ENCODE results near the gene TMC4. TPM values are rescaled to one million over a fixed set of nuclear protein-coding genes. Genes with fewer than 3 reads are reported as not detected.
A peak's percentile ranks its signal among the peaks of the same experiment; 100 is the strongest.
"Not testable (repeated sequence)": the region's sequence is repeated elsewhere in the genome, so short reads cannot be mapped to it uniquely, and the experiment has no call there.

The TMC4 gene, protein sequence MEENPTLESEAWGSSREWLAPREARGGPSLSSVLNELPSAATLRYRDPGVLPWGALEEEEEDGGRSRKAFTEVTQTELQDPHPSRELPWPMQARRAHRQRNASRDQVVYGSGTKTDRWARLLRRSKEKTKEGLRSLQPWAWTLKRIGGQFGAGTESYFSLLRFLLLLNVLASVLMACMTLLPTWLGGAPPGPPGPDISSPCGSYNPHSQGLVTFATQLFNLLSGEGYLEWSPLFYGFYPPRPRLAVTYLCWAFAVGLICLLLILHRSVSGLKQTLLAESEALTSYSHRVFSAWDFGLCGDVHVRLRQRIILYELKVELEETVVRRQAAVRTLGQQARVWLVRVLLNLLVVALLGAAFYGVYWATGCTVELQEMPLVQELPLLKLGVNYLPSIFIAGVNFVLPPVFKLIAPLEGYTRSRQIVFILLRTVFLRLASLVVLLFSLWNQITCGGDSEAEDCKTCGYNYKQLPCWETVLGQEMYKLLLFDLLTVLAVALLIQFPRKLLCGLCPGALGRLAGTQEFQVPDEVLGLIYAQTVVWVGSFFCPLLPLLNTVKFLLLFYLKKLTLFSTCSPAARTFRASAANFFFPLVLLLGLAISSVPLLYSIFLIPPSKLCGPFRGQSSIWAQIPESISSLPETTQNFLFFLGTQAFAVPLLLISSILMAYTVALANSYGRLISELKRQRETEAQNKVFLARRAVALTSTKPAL
- 10 to 100 TPM in 1 of 3 donors, 1 to 10 TPM in 2; 3.1 to 44.8 (median 6.4) TPM for polyA plus RNA-seq

DNA sequence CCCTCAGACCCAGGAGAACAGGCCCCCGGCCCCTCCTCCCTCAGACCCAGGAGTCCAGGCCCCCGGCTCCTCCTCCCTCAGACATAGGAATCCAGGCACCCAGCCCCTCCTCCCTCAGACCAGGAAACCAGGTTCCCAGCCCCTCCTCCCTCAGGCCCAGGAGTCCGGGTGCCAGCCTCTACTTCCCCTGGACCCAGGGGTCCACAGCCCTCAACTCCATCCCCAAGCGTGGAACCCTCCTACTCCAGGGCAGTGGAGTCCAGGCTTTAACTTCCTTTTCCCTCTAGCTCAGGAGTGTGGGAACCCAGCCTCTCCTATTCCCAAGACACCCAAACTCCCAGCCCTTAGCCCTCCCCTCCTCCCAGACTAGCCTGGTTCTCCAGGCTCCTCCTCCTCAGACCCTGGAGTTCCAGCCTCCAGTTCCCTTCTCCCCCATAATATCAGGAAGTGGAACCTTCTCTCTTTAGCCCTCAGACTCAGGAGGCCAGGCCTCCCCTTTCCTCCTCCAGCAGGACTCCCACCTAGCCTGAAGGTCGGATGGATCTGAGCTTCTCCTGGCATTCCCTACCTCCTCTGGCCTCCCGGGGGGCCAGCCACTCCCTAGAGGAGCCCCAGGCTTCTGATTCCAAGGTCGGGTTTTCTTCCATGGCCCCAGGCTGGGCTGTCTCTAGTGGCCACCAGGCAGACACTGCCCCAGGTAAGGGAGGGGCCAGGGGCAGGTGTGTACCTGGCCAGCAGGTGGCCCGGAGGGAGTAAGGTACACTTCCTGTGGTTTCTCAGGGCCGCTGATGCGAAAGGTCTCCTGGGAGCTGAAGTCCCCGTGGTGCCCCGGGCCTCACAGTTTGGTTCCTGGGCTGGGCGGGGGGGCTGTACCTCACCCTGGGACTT lies at the start of gene TMC4:
TMC4 (minus strand) TSS at position 690 of the 888 bp plus-strand sequence; CDS start at position 647, 43 bp downstream.
- H3K27ac ChIP-seq (ENCODE audit: low read depth, low read length), result no peak within 1 kb of the TSS
- 6 to 15% (median 12%) methylated on average over 13 of the region's 13 CpGs for WGBS, 3 donors

DNA sequence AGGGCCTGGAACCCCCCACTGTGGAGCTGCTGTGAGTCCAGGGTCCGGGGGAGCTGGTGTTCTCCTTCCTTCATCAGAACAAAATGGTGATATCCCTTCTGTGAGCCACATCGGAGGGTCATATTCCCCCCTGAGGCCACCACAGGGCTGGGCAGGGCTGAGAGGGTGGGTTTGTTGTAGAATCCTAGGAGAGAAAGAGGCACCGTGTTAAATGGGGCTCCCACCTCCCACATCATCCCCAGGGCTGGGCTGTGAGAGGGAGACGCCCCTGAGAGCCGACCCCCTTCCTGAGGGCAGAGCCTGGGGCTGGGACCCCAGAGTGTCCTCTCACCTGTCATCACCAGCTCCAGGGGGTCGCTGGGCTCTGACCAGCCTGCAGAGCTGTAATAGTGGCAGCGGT lies 49.0 kb upstream of the TMC4 start:
- H3K27ac ChIP-seq (ENCODE audit: low read depth, low read length), result not testable (repeated sequence)
- WGBS, 3 donors, result 78 to 85% (median 79%) methylated on average over 6 to 7 of the region's 7 CpGs

DNA sequence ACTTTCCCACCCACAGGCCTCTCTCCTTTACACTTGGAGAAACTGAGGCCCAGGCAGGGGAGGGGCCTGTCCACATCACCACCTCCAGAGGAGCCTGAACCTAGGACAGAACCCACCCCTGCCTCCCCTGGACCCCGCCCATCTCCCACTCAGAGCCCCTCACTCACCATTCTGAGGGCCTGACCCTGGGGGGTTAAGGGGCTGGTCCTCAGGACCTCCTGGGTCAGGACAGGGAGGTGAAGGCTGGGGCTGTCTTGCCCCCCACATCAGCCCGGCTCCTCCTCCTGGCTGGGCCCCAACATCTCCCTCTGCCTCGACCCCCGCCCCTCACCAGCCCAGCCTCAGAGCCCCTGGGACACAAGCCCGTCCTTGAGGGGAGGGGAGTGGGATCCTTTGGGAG lies 46.7 kb upstream of the TMC4 start:
- WGBS, 3 donors, result 60 to 80% (median 72%) methylated on average over 1 to 5 of the region's 5 CpGs
- H3K27ac ChIP-seq (ENCODE audit: low read depth, low read length), result not testable (repeated sequence)

DNA sequence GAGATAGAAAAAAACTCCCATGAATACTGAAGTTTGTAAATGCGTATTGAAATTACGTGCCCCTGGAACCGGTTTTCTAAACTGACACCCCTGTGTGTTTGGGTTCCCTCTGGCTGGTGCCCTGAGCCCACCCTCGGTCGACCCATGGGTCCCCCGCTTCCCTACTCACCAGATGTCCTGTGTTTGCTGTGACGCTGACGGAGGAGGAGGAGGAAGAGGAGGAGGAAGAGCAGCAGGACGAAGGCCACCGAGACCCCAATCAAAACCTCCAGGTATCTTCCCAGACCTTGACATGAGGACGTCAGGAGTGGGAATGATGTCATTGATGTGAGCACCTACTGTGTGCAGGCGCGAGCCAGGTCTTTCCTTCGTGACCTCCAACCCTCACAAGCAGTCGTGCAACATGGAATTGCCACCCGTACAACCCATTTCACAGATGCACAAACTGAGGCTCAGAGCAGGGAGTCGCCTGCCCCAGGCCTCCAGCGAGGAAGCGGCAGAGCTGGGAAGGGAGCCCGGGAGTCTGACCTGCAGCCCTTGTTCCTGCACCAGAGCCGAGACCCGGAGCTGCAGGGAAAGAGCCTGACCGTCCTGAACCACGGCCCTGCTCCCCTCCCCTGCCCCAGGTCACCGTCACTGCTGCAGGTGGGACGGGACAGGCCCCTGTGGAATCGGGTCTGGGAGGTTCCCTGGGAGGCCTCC lies 46.2 kb upstream of the TMC4 start:
- WGBS, 3 donors, result 85 to 92% (median 91%) methylated on average over 26 to 27 of the region's 27 CpGs

DNA sequence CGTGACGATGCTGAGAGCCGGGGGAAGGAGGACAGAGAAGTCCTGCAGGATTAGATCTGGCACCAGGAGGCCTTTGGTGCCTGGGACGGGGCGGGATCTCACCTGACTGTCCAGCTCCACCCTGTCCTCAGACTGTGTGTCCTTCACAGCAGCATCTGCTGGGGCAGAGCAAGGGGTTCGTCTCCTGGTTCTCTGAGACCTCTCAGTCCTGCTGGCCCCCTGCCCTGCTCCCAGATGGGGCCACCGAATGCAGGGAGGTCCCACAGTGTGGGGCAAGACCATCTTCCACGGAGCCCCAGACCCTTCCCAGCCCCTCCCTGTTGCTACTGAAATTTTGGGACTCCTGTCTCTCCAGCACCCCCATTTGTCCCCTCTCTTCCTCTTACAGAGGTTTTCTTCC lies 45.3 kb upstream of the TMC4 start:
- no peak overlapping the region for H3K27ac ChIP-seq (ENCODE audit: low read depth, low read length)
- 71 to 82% (median 75%) methylated on average over 5 to 8 of the region's 8 CpGs for WGBS, 3 donors

More for the DNA sequence above, 46.2 kb upstream of the TMC4 start:
- H3K27ac ChIP-seq (ENCODE audit: low read depth, low read length), result no peak overlapping the region

DNA sequence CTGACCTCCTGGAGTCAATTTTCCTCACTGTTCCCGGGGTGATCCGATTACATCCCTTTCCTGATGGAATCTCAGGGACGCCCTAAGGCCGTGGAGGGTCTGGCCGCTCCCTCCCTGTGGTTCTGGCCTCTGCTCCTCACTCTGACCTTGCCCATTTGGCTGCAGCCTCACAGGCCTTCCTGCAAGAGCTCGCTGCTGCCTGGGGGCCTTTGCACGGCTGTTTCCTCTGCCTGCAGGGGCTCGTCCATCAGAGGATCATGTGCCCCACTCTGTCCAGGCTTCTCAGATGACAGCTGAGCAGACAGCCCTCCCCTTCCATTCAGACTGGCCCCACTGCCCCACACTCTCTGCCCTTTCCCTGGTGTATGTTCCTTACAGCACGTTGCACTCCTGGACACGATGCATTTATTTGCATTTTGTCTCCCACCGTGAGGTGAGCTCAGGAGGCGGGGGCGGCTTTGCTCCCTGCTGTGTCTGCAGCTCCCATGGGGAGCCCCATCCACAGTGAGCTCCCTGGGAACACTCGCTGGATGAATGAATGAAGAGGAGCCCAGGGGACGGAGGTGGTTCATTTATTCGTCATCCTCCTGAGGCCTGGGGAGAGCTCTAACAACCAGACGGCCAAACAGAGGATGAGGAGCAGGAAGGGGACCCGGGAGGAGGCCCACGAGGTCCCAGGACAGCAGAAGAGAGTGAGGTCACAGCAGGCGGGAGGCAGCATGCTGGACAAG lies 44.7 kb upstream of the TMC4 start:
- H3K27ac ChIP-seq (ENCODE audit: low read depth, low read length), result not testable (repeated sequence)
- WGBS, 3 donors, result 53 to 72% (median 60%) methylated on average over 12 to 16 of the region's 20 CpGs

DNA sequence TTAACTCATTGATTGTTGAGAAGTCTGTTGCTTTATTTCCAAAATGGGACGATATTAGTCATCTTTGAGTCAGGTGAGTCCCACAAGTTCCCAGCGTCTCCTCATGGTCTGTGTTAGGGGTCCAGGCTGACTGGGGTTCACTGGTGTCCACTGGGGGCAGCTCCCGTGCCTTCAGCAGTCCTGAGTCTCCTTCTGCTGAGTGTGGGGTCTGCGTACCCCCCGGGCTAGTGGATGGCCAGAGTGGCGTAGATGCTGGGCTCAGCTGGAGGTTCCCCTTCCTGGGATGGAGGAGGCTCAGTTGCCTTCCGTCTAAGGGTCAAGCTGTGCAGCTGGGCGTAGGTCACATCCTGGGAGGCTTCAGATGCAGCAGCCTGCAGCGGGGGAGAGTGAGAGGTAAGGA lies 43.9 kb upstream of the TMC4 start:
- 80 to 87% (median 87%) methylated on average over 9 of the region's 9 CpGs for WGBS, 3 donors
- H3K27ac ChIP-seq (ENCODE audit: low read depth, low read length), result no peak overlapping the region

DNA sequence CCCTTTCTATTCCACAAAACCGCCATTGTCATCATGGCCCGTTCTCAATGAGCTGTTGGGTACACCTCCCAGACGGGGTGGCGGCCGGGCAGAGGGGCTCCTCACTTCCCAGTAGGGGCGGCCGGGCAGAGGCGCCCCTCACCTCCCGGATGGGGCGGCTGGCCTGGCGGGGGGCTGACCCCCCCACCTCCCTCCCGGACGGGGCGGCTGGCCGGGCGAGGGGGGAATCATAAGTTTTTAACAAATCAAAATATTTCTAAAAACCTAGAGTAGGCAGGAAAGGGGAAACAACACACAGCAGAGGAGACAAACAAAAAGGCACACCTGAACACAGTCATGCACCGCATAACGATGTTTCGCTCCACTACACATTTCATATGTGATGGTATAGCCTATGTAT lies 41.8 kb upstream of the TMC4 start:
- WGBS, 3 donors, result 94 to 98% (median 94%) methylated on average over 12 to 14 of the region's 19 CpGs
- not testable (repeated sequence) for H3K27ac ChIP-seq (ENCODE audit: low read depth, low read length)

DNA sequence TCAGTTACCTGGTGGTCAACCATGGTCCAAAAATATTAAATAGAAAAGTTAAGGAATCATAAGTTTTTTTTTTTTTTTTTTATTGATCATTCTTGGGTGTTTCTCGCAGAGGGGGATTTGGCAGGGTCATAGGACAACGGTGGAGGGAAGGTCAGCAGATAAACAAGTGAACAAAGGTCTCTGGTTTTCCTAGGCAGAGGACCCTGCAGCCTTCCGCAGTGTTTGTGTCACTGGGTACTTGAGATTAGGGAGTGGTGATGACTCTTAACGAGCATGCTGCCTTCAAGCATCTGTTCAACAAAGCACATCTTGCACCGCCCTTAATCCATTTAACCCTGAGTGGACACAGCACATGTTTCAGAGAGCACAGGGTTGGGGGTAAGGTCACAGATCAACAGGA lies 41.3 kb upstream of the TMC4 start:
- 53 to 64% (median 60%) methylated on average over 2 to 4 of the region's 5 CpGs for WGBS, 3 donors
- H3K27ac ChIP-seq (ENCODE audit: low read depth, low read length), result not testable (repeated sequence)

DNA sequence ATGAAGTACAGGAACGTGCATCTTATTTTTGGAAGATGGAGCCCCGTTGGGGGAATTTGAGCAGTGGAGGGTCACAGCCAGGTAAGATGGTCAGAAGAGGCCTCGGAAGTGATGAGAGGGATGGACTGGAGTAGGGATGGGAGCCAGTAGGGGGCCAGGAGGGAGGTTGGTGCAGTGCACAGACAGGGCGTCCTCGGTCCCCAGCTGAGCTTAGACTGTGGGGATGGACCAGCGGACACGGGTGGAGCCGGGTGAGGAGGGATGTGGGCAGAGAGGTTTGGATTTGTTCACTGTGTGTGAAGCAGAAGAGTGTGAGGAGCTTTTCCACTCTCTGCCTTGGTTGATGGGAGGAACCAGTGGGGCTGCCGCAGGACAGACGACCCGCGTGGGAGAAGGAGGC lies 38.3 kb upstream of the TMC4 start:
- no peak overlapping the region for H3K27ac ChIP-seq (ENCODE audit: low read depth, low read length)
- WGBS, 3 donors, result 84 to 89% (median 85%) methylated on average over 12 of the region's 12 CpGs

DNA sequence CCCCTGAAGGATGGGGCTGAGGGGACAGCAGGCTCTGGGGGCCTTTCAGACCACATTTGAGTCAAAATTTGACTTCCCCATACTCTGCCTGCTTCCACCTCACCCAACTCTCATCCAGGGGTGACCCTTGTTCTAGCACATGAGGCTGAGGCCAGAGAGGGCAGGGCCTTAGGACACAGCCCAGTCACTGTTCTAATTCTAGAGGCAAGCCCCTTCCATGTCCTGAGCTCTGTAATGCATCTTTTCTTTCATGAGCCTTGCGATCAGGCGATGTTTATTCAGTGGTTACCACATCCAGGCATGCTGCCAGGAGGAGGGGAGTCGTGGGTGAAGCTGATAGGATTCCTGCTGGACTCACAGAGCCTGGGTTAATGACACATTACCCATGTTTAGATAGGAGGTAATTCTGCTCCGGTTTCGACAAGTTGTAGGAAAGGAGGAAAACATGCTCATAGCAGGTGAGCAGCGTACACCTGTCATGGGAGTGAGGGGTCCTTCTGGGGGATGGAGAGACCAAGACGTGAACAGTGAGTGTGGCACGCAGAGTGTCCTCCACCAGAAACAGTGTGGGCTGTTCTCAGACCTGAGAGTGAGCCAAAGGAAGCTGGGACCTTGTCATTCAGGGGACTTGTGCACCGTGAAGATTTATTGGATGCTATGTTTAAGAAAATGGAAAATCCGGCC lies 37.0 kb upstream of the TMC4 start:
- H3K27ac ChIP-seq (ENCODE audit: low read depth, low read length), result peak overlapping the region; percentile 90
- WGBS, 3 donors, result 13 to 27% (median 25%) methylated on average over 10 of the region's 10 CpGs

DNA sequence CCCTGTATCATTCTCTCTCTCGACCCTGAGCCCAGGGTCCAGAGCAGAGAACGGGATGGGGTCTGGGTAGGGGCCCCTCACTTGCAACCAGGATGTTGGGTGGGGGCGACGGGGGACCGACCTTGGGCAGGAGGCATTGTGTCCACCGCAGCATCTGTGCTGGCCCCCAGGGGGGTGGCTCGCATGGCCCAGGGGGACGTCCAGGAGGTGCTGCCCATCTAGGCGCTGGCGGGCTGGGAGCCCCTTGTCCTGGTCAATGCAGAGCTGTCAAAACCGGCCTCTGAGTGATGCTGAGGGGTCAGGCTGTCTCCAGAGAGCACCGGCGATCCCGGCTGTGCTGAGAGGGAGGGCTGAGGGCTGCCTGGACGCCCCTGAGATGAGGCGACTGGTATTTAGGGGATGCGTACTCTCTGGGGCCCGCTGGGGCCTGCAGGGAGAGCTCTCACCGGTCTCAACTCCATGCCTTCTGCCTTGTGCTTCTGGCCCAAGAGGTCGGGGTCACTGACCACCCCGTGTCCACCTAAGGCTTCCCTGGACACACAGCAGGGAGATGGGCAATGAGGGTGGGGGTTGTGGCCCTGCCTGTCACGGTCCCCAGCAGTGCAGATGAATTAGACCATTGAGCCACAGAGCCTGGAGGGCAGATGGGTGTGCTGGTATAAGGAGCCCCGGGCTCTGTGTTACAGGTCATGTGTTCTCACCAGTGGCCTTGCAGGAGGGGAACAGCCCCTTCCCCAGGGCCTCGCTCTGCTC lies 36.3 kb upstream of the TMC4 start:
- H3K27ac ChIP-seq (ENCODE audit: low read depth, low read length), result peak overlapping the region; percentile 90
- 48 to 62% (median 59%) methylated on average over 24 of the region's 24 CpGs for WGBS, 3 donors

DNA sequence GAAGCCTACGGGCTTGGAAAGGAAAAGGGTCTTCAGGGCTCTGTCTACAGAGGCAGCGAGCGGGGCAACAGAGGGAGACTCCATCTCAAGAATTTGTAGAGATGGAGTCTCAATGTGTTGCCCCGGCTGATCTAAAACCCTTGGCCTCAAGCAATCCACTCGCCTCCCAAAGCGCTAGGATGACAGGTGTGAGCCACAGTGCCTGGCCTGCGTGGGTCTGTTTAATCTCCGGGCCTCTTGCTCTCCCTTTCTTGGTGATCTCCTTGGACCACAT lies 35.8 kb upstream of the TMC4 start:
- 66 to 82% (median 79%) methylated on average over 8 of the region's 8 CpGs for WGBS, 3 donors
- H3K27ac ChIP-seq (ENCODE audit: low read depth, low read length), result peak overlapping the region; percentile 90

DNA sequence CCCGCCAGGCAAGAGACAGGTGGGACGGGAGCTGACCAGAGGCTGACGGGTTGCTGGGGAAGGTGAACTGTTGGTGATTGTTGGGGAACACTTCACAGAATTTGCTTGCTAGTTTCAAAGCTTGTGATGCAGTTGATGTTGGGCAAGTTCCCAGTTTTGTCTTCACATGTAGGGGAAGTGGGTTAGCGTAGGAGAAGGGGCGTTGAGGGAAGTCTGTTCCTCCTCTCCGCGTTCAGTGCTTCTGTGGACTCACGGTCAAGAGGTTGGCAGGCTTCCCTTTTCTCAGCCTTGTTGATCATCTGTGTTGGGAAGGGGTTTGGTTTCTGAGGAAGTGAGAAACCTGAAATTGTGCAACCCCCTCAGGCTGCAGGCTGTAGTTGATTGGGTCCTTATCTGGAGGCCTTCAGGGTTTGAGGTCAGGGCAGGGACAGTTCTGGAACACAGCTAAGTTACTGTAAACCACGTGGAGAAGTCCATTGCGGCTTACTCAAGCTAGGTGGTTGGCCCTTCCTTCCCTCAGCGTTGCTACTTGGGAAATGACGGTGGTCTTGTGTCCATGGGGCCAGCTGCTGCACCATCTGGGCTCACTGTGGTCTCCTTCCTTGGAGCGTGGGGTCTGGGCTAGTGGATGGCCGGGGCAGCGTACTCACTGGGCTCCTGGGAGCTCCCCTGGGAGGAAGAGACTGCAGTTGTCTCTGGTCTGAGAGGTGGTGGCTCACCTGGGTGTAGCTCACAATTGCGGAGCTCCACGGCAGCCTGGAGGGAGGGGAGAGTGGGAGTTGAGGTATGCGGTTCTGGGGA lies 35.2 kb upstream of the TMC4 start:
- peak overlapping the region; percentile 90 for H3K27ac ChIP-seq (ENCODE audit: low read depth, low read length)
- 38 to 54% (median 53%) methylated on average over 17 to 18 of the region's 18 CpGs for WGBS, 3 donors

DNA sequence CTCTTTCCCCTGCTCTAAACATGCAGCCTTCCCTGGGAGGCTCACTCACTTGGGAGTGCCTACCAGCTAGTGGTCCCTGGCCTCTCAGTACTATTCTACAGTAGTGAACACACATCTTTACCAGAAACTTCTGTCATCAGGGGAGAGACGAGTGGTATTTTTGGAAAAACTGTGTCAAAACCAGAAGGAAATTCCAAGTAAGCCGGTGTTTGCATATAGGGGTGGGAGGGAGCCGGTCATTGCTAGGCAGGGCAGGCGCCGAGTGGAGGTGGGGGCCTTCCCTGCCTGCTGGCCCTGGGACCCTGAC lies 34.7 kb upstream of the TMC4 start:
- H3K27ac ChIP-seq (ENCODE audit: low read depth, low read length), result peak overlapping the region; percentile 66

DNA sequence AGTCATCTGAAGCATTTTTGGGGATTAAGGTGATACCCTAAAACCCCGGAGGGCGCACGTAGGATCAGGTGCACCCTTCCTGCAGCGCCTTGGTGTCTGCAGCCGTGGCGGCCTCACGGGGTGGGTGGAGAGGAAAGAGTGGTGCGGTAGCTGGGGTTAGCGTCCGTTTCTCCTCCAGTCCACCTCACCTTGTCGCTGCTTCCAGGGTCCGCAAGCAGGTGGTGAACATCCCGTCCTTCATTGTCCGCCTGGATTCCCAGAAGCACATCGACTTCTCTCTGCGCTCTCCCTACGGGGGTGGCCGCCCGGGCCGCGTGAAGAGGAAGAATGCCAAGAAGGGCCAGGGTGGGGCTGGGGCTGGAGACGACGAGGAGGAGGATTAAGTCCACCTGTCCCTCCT lies 34.2 kb upstream of the TMC4 start:
- WGBS, 3 donors, result 56 to 78% (median 72%) methylated on average over 16 to 23 of the region's 23 CpGs
- H3K27ac ChIP-seq (ENCODE audit: low read depth, low read length), result peak overlapping the region; percentile 66

More for the DNA sequence above, 34.7 kb upstream of the TMC4 start:
- 45 to 76% (median 48%) methylated on average over 5 of the region's 5 CpGs for WGBS, 3 donors
